Smooth muscle cell of bladder (primary cell): ENCODE results near the gene CCT2. TPM values are rescaled to one million over a fixed set of nuclear protein-coding genes. Genes with fewer than 3 reads are reported as not detected.

Experiments used
- total RNA-seq: library from RNA; depleted of rRNA; stranded (reverse); fragments of >200 nt; gene quantifications from 2 replicates; pipeline ENCODE4 v1.2.3, GENCODE V29; 2014

CCT2 gene
- total RNA-seq: 153 and 156 TPM in 2 replicates

DNA sequence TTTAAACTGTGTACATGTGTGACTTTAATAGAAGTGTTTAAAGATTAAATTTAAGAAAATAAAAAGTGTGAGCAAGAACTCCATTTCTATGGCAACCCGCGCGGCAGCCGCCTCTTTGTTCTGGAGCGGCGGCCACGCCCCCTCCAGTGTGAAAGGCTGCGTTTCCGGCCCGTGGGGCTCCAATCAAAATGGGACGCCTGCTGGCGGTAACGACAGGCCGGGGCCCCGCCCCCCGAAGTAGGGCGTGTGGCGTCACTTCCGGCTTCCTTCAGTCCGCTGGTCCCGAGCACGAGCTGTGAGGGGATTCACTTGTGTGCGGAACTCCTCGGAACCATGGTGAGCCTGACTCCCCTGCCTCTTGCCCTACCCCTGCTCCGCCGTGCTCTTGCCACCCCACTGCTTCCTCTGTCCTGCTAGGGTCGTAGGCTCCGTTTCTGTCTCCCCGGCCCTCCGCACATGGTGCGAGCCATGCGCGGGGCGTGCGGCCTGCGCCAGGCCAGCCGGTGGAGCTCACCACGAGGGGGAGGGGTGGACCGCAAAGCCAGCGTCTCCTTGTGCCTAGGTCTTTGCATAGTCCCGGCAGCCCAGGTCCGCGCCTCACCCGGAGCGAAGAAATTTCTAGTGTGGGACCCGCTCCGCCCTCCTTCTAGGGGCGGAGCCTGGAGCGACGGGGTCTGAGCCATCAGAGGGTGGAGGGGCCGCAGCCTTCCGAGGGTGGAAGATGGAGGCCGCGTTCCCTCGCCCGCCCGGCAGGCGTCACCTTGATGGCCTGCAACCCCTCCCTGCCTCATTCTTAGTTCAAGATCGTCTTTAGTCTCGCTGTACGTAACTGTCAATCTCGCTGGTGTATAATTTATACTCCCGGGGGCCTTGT, at the start of gene CCT2:
CCT2 (plus strand) TSS at position 271 of the 874 bp plus-strand sequence; CDS start at position 334, 63 bp downstream.

GRCh38 chr12:69610729-69611128, 25.5 kb downstream of the CCT2 start, which contains the start of gene LRRC10:
TSS of gene LRRC10 (minus strand) at chr12:69610907. CDS start at chr12:69610838, 69 bp downstream.

Other genes starting within 250 kb of the CCT2 start
- 0.09 TPM in 1 of 2 replicates, not detected in the other for gene LYZ, start 237.1 kb upstream of the CCT2 start, total RNA-seq
- gene YEATS4, start 225.7 kb upstream of the CCT2 start, total RNA-seq: 8.8 and 9.0 TPM in 2 replicates
- gene FRS2, start 115.1 kb upstream of the CCT2 start, total RNA-seq: 28.4 and 31.7 TPM in 2 replicates
- gene LRRC10, start 25.4 kb downstream of the CCT2 start, total RNA-seq: under 0.01 TPM in 1 of 2 replicates, not detected in the other
- gene BEST3, start 113.8 kb downstream of the CCT2 start, total RNA-seq: not detected in 2 replicates
- gene RAB3IP, start 153.4 kb downstream of the CCT2 start, total RNA-seq: 3.1 and 6.3 TPM in 2 replicates
- under 0.01 TPM in 2 replicates for gene MYRFL, start 239.8 kb downstream of the CCT2 start, total RNA-seq